K562 (cell line): ENCODE results near the gene NR3C2. TPM values are rescaled to one million over a fixed set of nuclear protein-coding genes. Genes with fewer than 3 reads are reported as not detected.

ENCODE experiments used
- ATAC-seq: fragments of 200-7000 bp; cut with Tn5 transposase; 3 replicates; pipeline ENCODE4 v1.9.1; 2020; ENCODE audit warnings: moderate library complexity
- BruUV-seq: library from RNA; stranded (reverse); fragments of 400-500 nt; replicated peaks from 2 replicates; lab custom pipeline; 2021; lab: Mats Ljungman, UMichigan
- CTCF ChIA-PET: fragments of 300-600 bp; formaldehyde crosslinking; extraction: SDS; loops from one replicate; lab custom pipeline; 2021; ENCODE audit warnings: low intra/inter-chr PET ratio; lab: Yijun Ruan, JAX
- POLR2A ChIA-PET: fragments of 300-600, 350-650 bp; sonication (Branson Sonifier 250); formaldehyde crosslinking; extraction: SDS; loops from one replicate; lab custom pipeline; 2021; ENCODE audit warnings: antibody characterized with exemption, inconsistent platforms; lab: Yijun Ruan, JAX
- DNase-seq, 4 experiments: peaks; one replicate each; pipeline versions ENCODE4 v3.0.0 to v3.0.0-alpha.2; 2011 to 2018; ENCODE audit warnings: low spot score in 3 of 4, mixed read lengths in 3 of 4; ENCODE audit errors: extremely low read depth in 1 of 4
- FAIRE-seq: peaks from 2 replicates; lab custom pipeline; 2011; peaks lifted over from hg19 to GRCh38; lab: Jason Lieb, UNC
- H2AFZ ChIP-seq: 2 replicates; pipeline ENCODE4 v1.6.0; 2011; ENCODE audit warnings: low read depth, low read length, control low read depth, inconsistent platforms
- H3K27ac ChIP-seq: fragments of 200-600 bp; 3 replicates; pipeline ENCODE4 v1.8.0; 2011; ENCODE audit warnings: low read depth, mild to moderate bottlenecking, control low read depth, inconsistent platforms, low read length, moderate library complexity, mixed read lengths; ENCODE audit errors: extremely low read depth
- H3K27me3 ChIP-seq, 2 experiments: fragments of 300-600 bp in 1 of 2; 2 replicates in 1 of 2; 3 replicates in 1 of 2; pipeline versions ENCODE4 v1.6.0 to v1.8.0; 2011; ENCODE audit warnings: inconsistent platforms in 2 of 2, low read length in 2 of 2, mild to moderate bottlenecking in 1 of 2, mixed read lengths in 1 of 2, moderate library complexity in 1 of 2; ENCODE audit not compliant: control insufficient read depth in 2 of 2, insufficient read depth in 2 of 2
- H3K36me3 ChIP-seq: fragments of 300-600 bp; 3 replicates; pipeline ENCODE4 v1.8.0; 2011; ENCODE audit warnings: mild to moderate bottlenecking, low read length, inconsistent platforms; ENCODE audit not compliant: control insufficient read depth, insufficient read depth
- H3K4me1 ChIP-seq, 2 experiments: fragments of 200-600 bp in 1 of 2; replicated peaks in 1 of 2; 2 replicates in 1 of 2; 3 replicates in 1 of 2; pipeline versions ENCODE4 v1.5.1 to v1.8.0; 2011; ENCODE audit warnings: inconsistent platforms in 2 of 2, low read length in 2 of 2, mild to moderate bottlenecking in 1 of 2, mixed read lengths in 1 of 2, moderate library complexity in 1 of 2; ENCODE audit not compliant: control insufficient read depth in 2 of 2, insufficient read depth in 2 of 2
- H3K4me2 ChIP-seq: 2 replicates; pipeline ENCODE4 v1.6.1; 2011; ENCODE audit warnings: low read length, control low read depth, inconsistent platforms, mixed read lengths; ENCODE audit not compliant: insufficient read depth
- H3K4me3 ChIP-seq: fragments of 200-600 bp; sonication (generic), shearing (Covaris generic); 2 replicates; pipeline ENCODE4 v1.5.1; 2016; ENCODE audit warnings: control low read depth, inconsistent platforms
- H3K79me2 ChIP-seq: fragments of 200-600 bp; 3 replicates; pipeline ENCODE4 v1.8.0; 2011; ENCODE audit warnings: low read length, inconsistent platforms; ENCODE audit not compliant: control insufficient read depth, insufficient read depth
- H3K9ac ChIP-seq, 2 experiments: 2 replicates each; pipeline versions ENCODE4 v1.6.0 to v1.6.1; 2011; ENCODE audit warnings: low read depth in 2 of 2, low read length in 2 of 2, control low read depth in 1 of 2, inconsistent platforms in 1 of 2, mild to moderate bottlenecking in 1 of 2, mixed read lengths in 1 of 2; ENCODE audit not compliant: insufficient read depth in 1 of 2
- H3K9me1 ChIP-seq: one replicate; pipeline ENCODE4 v1.6.0; 2011; ENCODE audit warnings: inconsistent platforms, mild to moderate bottlenecking, low read length, moderate library complexity; ENCODE audit not compliant: control insufficient read depth, insufficient read depth
- H3K9me3 ChIP-seq: replicated peaks from 2 replicates; pipeline ENCODE4 v1.5.1; 2011; ENCODE audit warnings: low read depth, low read length, inconsistent platforms; ENCODE audit not compliant: control insufficient read depth, insufficient read depth
- H4K20me1 ChIP-seq: replicated peaks from 2 replicates; pipeline ENCODE4 v1.6.1; 2011; ENCODE audit warnings: low read length, inconsistent platforms, mixed read lengths; ENCODE audit not compliant: control insufficient read depth, insufficient read depth
- E2F4 ChIP-seq: sonication (generic); formaldehyde crosslinking; IDR thresholded peaks from 2 replicates; pipeline ENCODE4 v1.8.0; 2022; ENCODE audit warnings: mild to moderate bottlenecking, low read depth, missing genetic modification reagents
- MXD1 ChIP-seq: fragments of 250-450 bp; sonication (Bioruptor Pico); IDR thresholded peaks from 2 replicates; pipeline ENCODE4 v1.8.0; 2021; ENCODE audit warnings: borderline replicate concordance, mild to moderate bottlenecking, moderate library complexity; ENCODE audit not compliant: poor library complexity, severe bottlenecking
- NKRF ChIP-seq: fragments of 450-650 bp; IDR thresholded peaks from 2 replicates; pipeline ENCODE4 v1.6.1; 2016; ENCODE audit warnings: borderline replicate concordance
- SPI1 ChIP-seq: IDR thresholded peaks from 2 replicates; pipeline ENCODE4 v1.6.1; 2011; ENCODE audit warnings: low read depth, low read length, control low read depth, borderline replicate concordance
- TCF7L2 ChIP-seq: fragments of 150-350 bp; IDR thresholded peaks from 2 replicates; pipeline ENCODE4 v1.6.1; 2016; ENCODE audit warnings: low read depth, mild to moderate bottlenecking, low read length, moderate library complexity
- USF2 ChIP-seq: sonication (generic); formaldehyde crosslinking; IDR thresholded peaks from 2 replicates; pipeline ENCODE4 v1.5.0; 2020; ENCODE audit warnings: missing genetic modification reagents
- ZEB2 ChIP-seq: fragments of 450-650 bp; IDR thresholded peaks from 2 replicates; pipeline ENCODE4 v1.6.1; 2016
- ZNF589 ChIP-seq: fragments of 200-800 bp; sonication (Bioruptor generic); IDR thresholded peaks from 2 replicates; pipeline ENCODE4 v1.6.1; 2016; ENCODE audit warnings: low read depth, missing genetic modification characterization, missing compliant biosample characterization
- WGBS: fragments of 100-300 bp; shearing (Covaris generic); methylation state at CpG from one replicate; pipeline ENCODE4 v1.1.6; 2016; ENCODE audit warnings: low coverage, mixed read lengths; ENCODE audit not compliant: insufficient coverage; ENCODE audit errors: missing lambda C conversion rate; 5-methylcytosine and 5-hydroxymethylcytosine counted together
- in situ Hi-C: fragments of 300-500 bp; cut with MboI; formaldehyde crosslinking; loops from 4 replicates; pipeline ENCODE4 v1.15.0; 2018; ENCODE audit warnings: inconsistent platforms, mixed read lengths
- intact Hi-C: fragments of 100-400 bp; cut with micrococcal nuclease; formaldehyde crosslinking; loops from 2 replicates; pipeline ENCODE4 v1.14.2; 2022
- polyA plus RNA-seq, 8 experiments: library from polyadenylated mRNA; depleted of rRNA in 4 of 8; stranded (reverse) in 5 of 8; unstranded in 3 of 8; fragments of >200 nt; fragmentation: Nextera tagmentation in 2 of 8; fragmentation: Illumina TruSeq in 1 of 8; extraction: Ambion mirVana in 2 of 8; extraction: Trizol in 1 of 8; gene quantifications; 2 replicates each; pipeline versions ENCODE4 v1.2.1 to v1.2.3, GENCODE V29; 2011 to 2014; ENCODE audit warnings: inconsistent platforms in 1 of 8, missing spikeins in 1 of 8
- total RNA-seq, 7 experiments: library from RNA; depleted of rRNA in 6 of 7; stranded (reverse); fragments of >200 nt in 6 of 7; fragmentation: Illumina TruSeq in 2 of 7; extraction: Trizol in 2 of 7; gene quantifications; 2 replicates each; pipeline versions ENCODE4 v1.2.1 to v1.2.3, GENCODE V29; 2011 to 2021; ENCODE audit warnings: low replicate concordance in 1 of 7
- TF ChIP-seq, protein P1 (sequence below): sonication (generic); formaldehyde crosslinking; IDR thresholded peaks from 2 replicates; pipeline ENCODE4 v1.8.1; 2023; ENCODE audit warnings: mild to moderate bottlenecking, missing genetic modification reagents
- TF ChIP-seq, protein P2 (sequence below): fragments of 150-350 bp; IDR thresholded peaks from 2 replicates; pipeline ENCODE4 v1.6.1; 2014; ENCODE audit warnings: low read depth, mild to moderate bottlenecking, low read length, borderline replicate concordance

The NR3C2 gene
- total and polyA plus RNA-seq, 9 of the 15 experiments (the other 6 are each of a cell fraction or from before 2014, with no cell fraction given), result 0.01 to 0.28 (median 0.16) TPM; not detected in 2

DNA sequence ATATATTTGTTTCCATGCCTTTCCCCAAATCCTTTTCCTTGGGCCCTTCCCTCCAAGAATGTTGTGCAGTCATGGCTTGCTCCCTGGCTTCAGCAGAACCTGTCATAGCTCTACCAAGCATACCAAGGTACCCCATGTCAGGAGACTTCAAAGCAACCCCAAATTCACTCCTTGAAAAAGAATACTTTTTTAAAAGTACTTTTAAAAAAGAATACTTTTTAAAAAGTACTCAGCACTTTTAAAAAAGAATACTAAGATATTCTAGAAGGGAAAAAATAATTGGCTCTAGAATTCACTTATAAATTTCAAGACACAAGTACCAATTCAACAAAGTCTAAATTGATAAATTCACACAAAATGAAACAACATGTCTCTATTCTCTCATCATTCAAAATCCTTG lies 76.0 kb downstream of the NR3C2 start (continued):
- TF ChIP-seq, protein P1, sequence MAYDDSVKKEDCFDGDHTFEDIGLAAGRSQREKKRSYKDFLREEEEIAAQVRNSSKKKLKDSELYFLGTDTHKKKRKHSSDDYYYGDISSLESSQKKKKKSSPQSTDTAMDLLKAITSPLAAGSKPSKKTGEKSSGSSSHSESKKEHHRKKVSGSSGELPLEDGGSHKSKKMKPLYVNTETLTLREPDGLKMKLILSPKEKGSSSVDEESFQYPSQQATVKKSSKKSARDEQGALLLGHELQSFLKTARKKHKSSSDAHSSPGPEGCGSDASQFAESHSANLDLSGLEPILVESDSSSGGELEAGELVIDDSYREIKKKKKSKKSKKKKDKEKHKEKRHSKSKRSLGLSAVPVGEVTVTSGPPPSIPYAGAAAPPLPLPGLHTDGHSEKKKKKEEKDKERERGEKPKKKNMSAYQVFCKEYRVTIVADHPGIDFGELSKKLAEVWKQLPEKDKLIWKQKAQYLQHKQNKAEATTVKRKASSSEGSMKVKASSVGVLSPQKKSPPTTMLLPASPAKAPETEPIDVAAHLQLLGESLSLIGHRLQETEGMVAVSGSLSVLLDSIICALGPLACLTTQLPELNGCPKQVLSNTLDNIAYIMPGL (CRISPR knock-in tag), result no peak
- no peak for TF ChIP-seq USF2 (CRISPR knock-in tag)
- no peak for TF ChIP-seq SPI1
- no peak for TF ChIP-seq E2F4 (CRISPR knock-in tag)

DNA sequence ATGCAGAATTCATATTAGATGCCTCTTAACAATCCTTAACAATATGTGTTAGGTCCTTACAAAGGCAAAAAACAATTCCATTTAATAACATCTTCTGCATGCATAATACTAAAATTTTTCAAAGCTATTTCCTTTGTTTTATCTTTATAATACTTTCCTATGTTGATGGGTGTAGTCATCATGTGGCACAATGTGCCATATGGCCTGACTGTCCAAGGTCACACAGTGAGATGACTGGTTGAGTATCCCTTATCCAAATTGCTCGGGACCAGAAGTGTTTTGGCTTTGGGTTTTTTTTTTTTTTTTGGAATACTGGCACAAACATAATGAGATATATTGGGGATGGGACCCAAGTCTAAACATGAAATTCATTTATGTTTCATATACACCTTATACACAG lies 77.7 kb downstream of the NR3C2 start:
- intact Hi-C loops (no loop called here), in situ Hi-C loops (no loop called here)
- Histone ChIP-seq H2AFZ (no peak overlapping the region), H3K9me1 (no peaks in the 10 kb centered on the region), H3K36me3 (no peaks in the 10 kb centered on the region), H3K27ac (no peak overlapping the region), H3K4me1 (no peaks in the 10 kb centered on the region), H3K9me3 (no peaks in the 10 kb centered on the region), H3K4me2 (no peak overlapping the region), H3K79me2 (no peaks in the 10 kb centered on the region), H3K27me3 (no peaks in the 10 kb centered on the region), H3K9ac (no peak overlapping the region), H3K4me3 (no peak overlapping the region), H4K20me1 (no peaks in the 10 kb centered on the region)
- BruUV-seq, result no TSS peak
- FAIRE-seq, result no peak
- ChIA-PET POLR2A (no interaction called here), CTCF (no interaction called here)
- 7% methylated on average over 1 of the region's 1 CpG for WGBS
- ATAC-seq, result no peak
- no peak for DNase-seq
- TF ChIP-seq ZEB2, result no peak
- no peak for TF ChIP-seq MXD1 (CRISPR knock-in tag)
- no peak for TF ChIP-seq NKRF
- TF ChIP-seq, protein P2, sequence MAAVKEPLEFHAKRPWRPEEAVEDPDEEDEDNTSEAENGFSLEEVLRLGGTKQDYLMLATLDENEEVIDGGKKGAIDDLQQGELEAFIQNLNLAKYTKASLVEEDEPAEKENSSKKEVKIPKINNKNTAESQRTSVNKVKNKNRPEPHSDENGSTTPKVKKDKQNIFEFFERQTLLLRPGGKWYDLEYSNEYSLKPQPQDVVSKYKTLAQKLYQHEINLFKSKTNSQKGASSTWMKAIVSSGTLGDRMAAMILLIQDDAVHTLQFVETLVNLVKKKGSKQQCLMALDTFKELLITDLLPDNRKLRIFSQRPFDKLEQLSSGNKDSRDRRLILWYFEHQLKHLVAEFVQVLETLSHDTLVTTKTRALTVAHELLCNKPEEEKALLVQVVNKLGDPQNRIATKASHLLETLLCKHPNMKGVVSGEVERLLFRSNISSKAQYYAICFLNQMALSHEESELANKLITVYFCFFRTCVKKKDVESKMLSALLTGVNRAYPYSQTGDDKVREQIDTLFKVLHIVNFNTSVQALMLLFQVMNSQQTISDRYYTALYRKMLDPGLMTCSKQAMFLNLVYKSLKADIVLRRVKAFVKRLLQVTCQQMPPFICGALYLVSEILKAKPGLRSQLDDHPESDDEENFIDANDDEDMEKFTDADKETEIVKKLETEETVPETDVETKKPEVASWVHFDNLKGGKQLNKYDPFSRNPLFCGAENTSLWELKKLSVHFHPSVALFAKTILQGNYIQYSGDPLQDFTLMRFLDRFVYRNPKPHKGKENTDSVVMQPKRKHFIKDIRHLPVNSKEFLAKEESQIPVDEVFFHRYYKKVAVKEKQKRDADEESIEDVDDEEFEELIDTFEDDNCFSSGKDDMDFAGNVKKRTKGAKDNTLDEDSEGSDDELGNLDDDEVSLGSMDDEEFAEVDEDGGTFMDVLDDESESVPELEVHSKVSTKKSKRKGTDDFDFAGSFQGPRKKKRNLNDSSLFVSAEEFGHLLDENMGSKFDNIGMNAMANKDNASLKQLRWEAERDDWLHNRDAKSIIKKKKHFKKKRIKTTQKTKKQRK, result no peak
- TF ChIP-seq ZNF589 (CRISPR knock-in tag), result no peak
- no peak for TF ChIP-seq TCF7L2
